ENCODE data around the gene ZBTB7C. TPM values are rescaled to one million over a fixed set of nuclear protein-coding genes. Genes with fewer than 3 reads are reported as not detected.

ZBTB7C gene
- total and polyA plus RNA-seq, 2 of the 8 experiments (the other 6 are each of a cell fraction or from before 2014, with no cell fraction given) = 0.15 to 0.45 TPM

GRCh38 chr18:48134609-48135008 is 274.6 kb downstream of the ZBTB7C start:
- POLR2A ChIA-PET (ENCODE audit: partially characterized antibody) = interaction anchor here (0.5 kb wide), 1 partner anchor 13 kb away, joined by 3 read pairs; no protein-coding TSS in a partner anchor
- H2BK12ac ChIP-seq (ENCODE audit: low read depth, low read length) = peak overlapping the region; percentile 68; the same call in 1 of the 2 replicates
- no peak for FAIRE-seq
- H3K18ac ChIP-seq (ENCODE audit: extremely low read depth, low read length) = no peak overlapping the region
- no peak overlapping the region for H3K9ac ChIP-seq (replicated peaks in 1 of 4; ENCODE audit: extremely low read depth in 1 of 4, low read depth in 3 of 4, low read length in 3 of 4)
- no peak overlapping the region for H3K27ac ChIP-seq (ENCODE audit: low read depth, low read length)
- no peaks in the 10 kb centered on the region for H3K79me1 ChIP-seq (ENCODE audit: low read depth, low read length)
- H2BK120ac ChIP-seq (replicated peaks; ENCODE audit: low read depth, low read length) = no peak overlapping the region
- no peak overlapping the region for H2BK20ac ChIP-seq (ENCODE audit: low read length)
- 85% methylated on average over 4 of the region's 5 CpGs; no CpG with 5 or more reads in 1 of the 2 experiments for WGBS, 2 experiments (ENCODE audit: extremely low coverage in 1 of 2, insufficient coverage in 1 of 2, insufficient read length in 1 of 2, insufficient replicate concordance in 2 of 2, low coverage in 1 of 2, low lambda C conversion rate in 2 of 2, missing lambda C conversion rate in 1 of 2)
- H4K8ac ChIP-seq (ENCODE audit: extremely low read depth, insufficient read depth, low read length) = no peak overlapping the region
- CTCF ChIA-PET (ENCODE audit: partially characterized antibody) = interaction anchor here (0.8 to 1.3 kb wide), 5 partner anchors 9 to 97 kb away, joined by 3 to 7 read pairs (median 4); no protein-coding TSS in a partner anchor
- H3K36me3 ChIP-seq (ENCODE audit: control insufficient read depth in 2 of 4, insufficient read depth in 4 of 4, low read length in 3 of 4) = no peaks in the 10 kb centered on the region; a peak in 1 of 8 replicates
- H4K20me1 ChIP-seq (replicated peaks in 1 of 2; ENCODE audit: control insufficient read depth in 1 of 2, insufficient read depth in 2 of 2, low read length in 2 of 2) = no peaks in the 10 kb centered on the region
- no peak overlapping the region for H3K4me3 ChIP-seq (ENCODE audit: extremely low read depth in 1 of 4, insufficient read depth in 2 of 4, low read depth in 3 of 4, low read length in 4 of 4)
- H3K14ac ChIP-seq (ENCODE audit: insufficient read length) = no peak overlapping the region
- TF ChIP-seq SIRT6 (IDR thresholded peaks at IDR 0.05; ENCODE audit: low read length) (no peak), TAF1 (IDR thresholded peaks at IDR 0.05; ENCODE audit: low read depth, low read length) (no peak), CHD1 (IDR thresholded peaks at IDR 0.05; ENCODE audit: low read depth, low read length) (no peak)
- peaks cover 8 to 25% (median 13%) of the 10 kb centered on the region in 4 experiments for H3K4me1 ChIP-seq (replicated peaks in 1 of 4; ENCODE audit: control insufficient read depth in 3 of 4, insufficient read depth in 4 of 4, low read length in 3 of 4)
- peaks cover 12% of the 10 kb centered on the region; the same call in 1 of the 2 replicates for H3K23me2 ChIP-seq (ENCODE audit: low read depth, low read length)
- H4K5ac ChIP-seq (ENCODE audit: insufficient read length, low read depth, low read length) = no peak overlapping the region
- peaks cover 11 to 49% (median 40%) of the 10 kb centered on the region in 4 experiments for H3K27me3 ChIP-seq (replicated peaks in 1 of 4; ENCODE audit: control insufficient read depth in 3 of 4, extremely low read depth in 1 of 4, insufficient read depth in 3 of 4, low read length in 3 of 4)
- H3K4ac ChIP-seq (replicated peaks; ENCODE audit: insufficient read length, low read depth, low read length) = no peak overlapping the region
- no peaks in the 10 kb centered on the region for H3K9me3 ChIP-seq (ENCODE audit: insufficient read depth in 2 of 2, low read depth in 1 of 2, low read length in 1 of 2)
- H3K23ac ChIP-seq (ENCODE audit: insufficient read length) = no peak overlapping the region
- no peak overlapping the region for H2BK15ac ChIP-seq (ENCODE audit: low read length)
- no peak overlapping the region for H4K91ac ChIP-seq (replicated peaks; ENCODE audit: insufficient read length, low read length)
- H2AFZ ChIP-seq (ENCODE audit: low read length) = no peak overlapping the region
- H2BK5ac ChIP-seq (ENCODE audit: low read depth, low read length) = no peak overlapping the region; the same call in 1 of the 2 replicates
- H3K56ac ChIP-seq (replicated peaks; ENCODE audit: insufficient read length, low read depth, low read length) = no peak overlapping the region
- H2AK5ac ChIP-seq (ENCODE audit: low read depth, low read length) = no peak overlapping the region
- H3K79me2 ChIP-seq (ENCODE audit: control insufficient read depth in 1 of 2, insufficient read depth in 2 of 2, low read length in 2 of 2) = no peaks in the 10 kb centered on the region
- DNase-seq (ENCODE audit: low read depth in 1 of 2, low spot score in 2 of 2) = no peak
- H3K4me2 ChIP-seq (ENCODE audit: insufficient read depth in 1 of 2, low read depth in 2 of 2, low read length in 2 of 2) = no peak overlapping the region; a peak in 1 of 4 replicates
